GM12873 (cell line): ENCODE data around the gene NLGN4Y.

Experiments
- CTCF ChIP-seq: IDR thresholded peaks from 2 replicates; pipeline ENCODE4 v1.5.1; 2012; ENCODE audit warnings: low read depth, mild to moderate bottlenecking, moderate library complexity, low read length, control low read depth; ENCODE audit not compliant: insufficient read depth; ENCODE audit errors: missing control alignments

NLGN4Y gene

GRCh38 chrY:14617625-14618024, 93.3 kb downstream of the NLGN4Y start:
- TF ChIP-seq CTCF = no peak

- no peak for TF ChIP-seq CTCF
Measured at GRCh38 chrY:14618513-14618912, 94.2 kb downstream of the NLGN4Y start.

- TF ChIP-seq CTCF = no peak
Measured at GRCh38 chrY:14628208-14628607, 103.9 kb downstream of the NLGN4Y start.

- no peak for TF ChIP-seq CTCF
Measured at GRCh38 chrY:14631676-14632075, 107.3 kb downstream of the NLGN4Y start.

- TF ChIP-seq CTCF = no peak
Measured at GRCh38 chrY:14633718-14634117, 109.4 kb downstream of the NLGN4Y start.

GRCh38 chrY:14634954-14635353, 110.6 kb downstream of the NLGN4Y start:
- no peak for TF ChIP-seq CTCF

GRCh38 chrY:14637551-14637950, 113.2 kb downstream of the NLGN4Y start:
- no peak for TF ChIP-seq CTCF
